GM19099 (cell line): ENCODE results near the gene RAC2.

Experiments used
- POLR2A ChIP-seq: IDR thresholded peaks from 3 replicates; pipeline ENCODE4 v1.6.1; 2011; ENCODE audit warnings: low read depth; ENCODE audit not compliant: insufficient read length; ENCODE audit errors: extremely low read depth

Gene RAC2

DNA sequence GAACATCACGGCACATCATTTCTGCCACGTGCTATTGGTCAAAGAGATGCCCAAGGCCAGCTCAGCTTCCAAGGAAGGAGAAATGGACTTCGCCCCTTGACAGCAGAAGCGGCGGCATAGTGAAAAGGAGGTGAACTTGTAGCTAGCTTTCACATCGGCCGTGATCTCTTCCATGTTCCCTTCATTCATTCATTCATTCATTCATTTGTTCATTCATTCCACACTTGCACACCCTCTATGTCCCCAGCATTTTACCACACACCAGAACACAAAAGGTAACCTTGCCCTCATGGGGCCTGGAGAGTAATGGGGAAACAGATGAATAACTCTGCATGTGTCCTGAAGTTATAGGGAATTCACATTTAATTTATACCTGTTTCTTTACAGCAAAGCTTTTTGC is 37.1 kb upstream of the RAC2 start:
- no peak for TF ChIP-seq POLR2A

GRCh38 chr22:37280718-37281117 is 36.6 kb upstream of the RAC2 start:
- TF ChIP-seq POLR2A: no peak

DNA sequence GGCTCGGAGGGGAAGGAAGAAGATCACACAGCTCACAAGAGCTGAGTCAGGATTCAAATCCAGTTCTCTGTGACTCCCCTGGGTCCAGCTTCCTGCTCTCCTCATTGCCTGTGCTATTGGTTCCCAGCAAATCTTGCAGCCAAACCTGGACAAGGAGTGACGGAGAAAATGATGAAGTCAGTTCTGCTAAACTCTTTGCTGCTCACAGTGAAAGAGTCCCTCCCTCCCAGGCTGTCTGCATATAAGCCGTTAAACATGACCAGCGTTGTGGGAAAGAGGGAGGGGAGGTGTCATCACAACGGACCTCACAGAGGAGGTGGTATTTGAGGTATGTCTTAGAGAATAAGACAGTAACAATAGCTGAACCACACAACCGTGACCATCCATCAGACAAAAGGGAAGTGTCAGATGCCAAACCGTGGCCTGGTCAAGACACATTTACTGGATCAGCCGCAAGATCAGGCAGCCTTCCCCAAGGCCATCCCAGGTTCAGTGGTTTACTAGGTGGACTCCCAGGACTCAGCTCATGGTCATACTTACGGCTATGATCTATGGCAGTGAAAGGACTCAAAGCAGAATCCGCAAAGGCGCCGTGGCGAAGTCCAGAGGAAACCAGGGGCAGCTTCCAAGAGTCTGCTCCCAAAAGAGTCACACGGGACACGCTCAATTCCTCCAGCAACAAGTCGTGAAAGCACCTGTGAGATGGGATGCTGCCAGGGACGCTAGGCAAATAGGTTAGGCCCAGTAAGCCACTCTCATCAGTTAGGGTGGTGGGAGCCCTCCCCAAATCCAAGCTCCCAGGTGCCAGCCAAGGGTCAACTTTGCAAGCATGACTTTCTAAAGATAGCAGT is 35.5 kb upstream of the RAC2 start:
- no peak for TF ChIP-seq POLR2A

DNA sequence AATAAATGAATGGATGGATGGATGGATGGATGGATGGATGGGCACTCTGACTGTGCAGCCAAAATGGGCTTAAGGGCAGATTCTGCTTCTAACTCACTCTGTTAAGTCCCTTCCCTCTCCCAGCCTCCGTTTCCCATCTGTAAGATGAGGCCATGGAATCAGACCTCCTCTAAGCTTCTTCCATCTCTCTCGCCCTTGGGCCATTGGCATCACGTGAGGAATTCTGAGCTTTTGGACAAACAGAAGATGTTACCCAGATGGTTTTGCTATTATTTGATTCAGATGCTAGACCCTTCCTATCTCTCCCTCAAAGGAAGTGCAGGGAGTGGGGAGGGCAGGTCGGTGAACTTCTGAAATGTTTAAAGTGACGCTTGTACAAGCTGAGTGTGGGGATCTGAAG is 34.2 kb upstream of the RAC2 start:
- TF ChIP-seq POLR2A: no peak

DNA sequence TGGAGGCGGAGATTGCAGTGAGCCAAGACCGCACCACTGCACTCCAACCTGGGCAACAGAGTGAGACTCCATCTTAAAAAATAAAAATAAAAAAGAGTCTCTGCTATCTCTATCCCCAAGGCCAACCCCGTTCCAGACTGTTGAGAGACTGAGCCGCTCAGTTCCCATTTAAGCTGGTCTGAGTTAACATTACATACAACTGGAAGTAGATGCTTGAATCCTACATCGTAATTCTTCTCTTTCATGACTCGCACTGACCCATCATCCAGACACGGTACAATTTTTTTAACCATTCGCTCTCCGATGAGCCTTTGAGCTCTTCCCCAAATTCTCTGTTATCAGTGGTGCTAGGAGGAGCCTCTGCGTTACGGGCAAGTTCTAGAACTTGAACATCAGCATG is 33.3 kb upstream of the RAC2 start:
- TF ChIP-seq POLR2A: no peak

- no peak for TF ChIP-seq POLR2A
Measured at GRCh38 chr22:37276776-37277175, 32.7 kb upstream of the RAC2 start.

GRCh38 chr22:37275622-37276021 is 31.6 kb upstream of the RAC2 start:
- no peak for TF ChIP-seq POLR2A

DNA sequence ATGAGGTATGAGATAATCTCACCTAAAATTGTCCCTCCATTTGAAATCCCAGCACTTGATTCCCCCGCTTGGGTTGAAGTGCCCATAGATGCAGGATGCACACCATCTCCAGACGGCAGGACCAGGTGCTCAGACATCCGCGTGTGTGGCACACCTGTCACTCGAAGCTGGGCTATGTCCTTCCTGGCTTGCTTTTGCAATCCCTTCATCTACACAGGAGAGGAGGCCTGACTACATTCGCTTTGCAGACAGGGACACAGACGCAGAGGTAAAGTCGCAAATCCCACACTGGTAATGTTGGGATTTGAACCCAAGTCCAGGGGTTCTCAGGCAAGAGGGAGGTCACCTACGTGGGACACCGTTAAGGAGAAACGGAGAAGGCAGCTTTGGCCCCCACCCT is 31.1 kb upstream of the RAC2 start:
- no peak for TF ChIP-seq POLR2A

GRCh38 chr22:37274380-37274862 is 30.4 kb upstream of the RAC2 start:
- TF ChIP-seq POLR2A: no peak

DNA sequence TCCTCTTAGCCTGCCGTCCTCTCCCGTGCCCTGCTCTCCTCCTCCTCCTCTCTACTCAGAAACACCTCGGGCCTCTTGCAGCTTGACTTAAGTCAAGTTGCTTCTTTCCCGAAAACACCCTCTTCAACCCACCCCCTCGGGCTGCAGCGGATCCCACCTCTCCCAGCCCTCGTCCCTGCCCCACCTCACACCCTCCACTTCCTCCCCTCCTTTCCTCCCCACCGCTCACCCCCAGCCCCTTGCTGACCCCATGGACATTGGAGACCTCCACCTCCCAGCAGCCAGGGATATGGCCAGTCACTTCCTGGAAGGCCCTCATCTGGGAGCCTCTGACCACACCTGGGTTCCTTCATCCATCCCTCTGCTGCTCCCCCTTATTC is 29.8 kb upstream of the RAC2 start:
- TF ChIP-seq POLR2A: no peak

GRCh38 chr22:37273126-37273845 is 29.2 kb upstream of the RAC2 start:
- TF ChIP-seq POLR2A: no peak

- no peak for TF ChIP-seq POLR2A
Measured at GRCh38 chr22:37270928-37271650, 27.0 kb upstream of the RAC2 start.

DNA sequence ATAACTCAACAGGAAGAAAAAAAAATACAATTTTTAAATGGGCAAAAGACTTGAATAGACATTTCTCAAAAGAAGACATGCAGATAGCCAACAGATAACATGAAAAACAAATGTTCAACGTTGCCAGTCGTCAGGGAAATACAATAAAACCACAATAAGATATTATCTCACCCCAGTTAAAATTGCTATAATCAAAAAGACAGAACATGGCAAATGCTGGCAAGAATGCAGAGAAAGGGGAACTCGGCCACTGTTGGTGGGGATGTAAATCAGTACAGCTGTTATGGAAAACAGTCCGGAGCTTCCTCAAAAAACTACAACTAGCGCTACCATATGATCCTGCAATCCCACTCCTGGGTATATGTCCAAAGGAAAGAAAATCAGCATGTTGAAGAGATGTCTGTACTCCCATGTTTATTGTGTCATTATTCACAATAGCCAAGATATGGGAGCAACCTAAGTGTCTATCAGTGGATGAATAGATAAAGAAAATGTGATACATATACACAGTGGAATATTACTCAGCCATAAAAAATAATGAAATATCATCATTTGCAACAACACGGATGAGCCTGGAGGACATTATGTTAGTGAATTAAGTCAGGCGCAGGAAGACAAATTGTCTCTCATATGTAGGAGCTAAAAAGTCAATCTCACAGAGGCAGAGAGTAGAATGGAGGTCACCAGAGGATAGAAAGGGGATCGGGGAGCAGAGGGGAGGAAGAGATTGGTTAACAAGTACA is 26.0 kb upstream of the RAC2 start:
- TF ChIP-seq POLR2A: no peak

GRCh38 chr22:37267661-37268413 is 23.8 kb upstream of the RAC2 start:
- TF ChIP-seq POLR2A: no peak
